GM23248 (cell line): ENCODE results near the gene YAF2.

ENCODE experiments used
- EZH2 ChIP-seq: fragments of 200-600 bp; sonication (generic); IDR thresholded peaks from 2 replicates; pipeline ENCODE4 v1.6.1; 2018; ENCODE audit warnings: antibody characterized with exemption, mild to moderate bottlenecking; ENCODE audit not compliant: insufficient read depth, poor library complexity, severe bottlenecking
- EZH2phosphoT487 ChIP-seq: fragments of 200-600 bp; sonication (generic); IDR thresholded peaks from 2 replicates; pipeline ENCODE4 v1.6.1; 2018; ENCODE audit warnings: antibody characterized with exemption, moderate library complexity, mild to moderate bottlenecking, low read depth; ENCODE audit not compliant: insufficient read depth

DNA sequence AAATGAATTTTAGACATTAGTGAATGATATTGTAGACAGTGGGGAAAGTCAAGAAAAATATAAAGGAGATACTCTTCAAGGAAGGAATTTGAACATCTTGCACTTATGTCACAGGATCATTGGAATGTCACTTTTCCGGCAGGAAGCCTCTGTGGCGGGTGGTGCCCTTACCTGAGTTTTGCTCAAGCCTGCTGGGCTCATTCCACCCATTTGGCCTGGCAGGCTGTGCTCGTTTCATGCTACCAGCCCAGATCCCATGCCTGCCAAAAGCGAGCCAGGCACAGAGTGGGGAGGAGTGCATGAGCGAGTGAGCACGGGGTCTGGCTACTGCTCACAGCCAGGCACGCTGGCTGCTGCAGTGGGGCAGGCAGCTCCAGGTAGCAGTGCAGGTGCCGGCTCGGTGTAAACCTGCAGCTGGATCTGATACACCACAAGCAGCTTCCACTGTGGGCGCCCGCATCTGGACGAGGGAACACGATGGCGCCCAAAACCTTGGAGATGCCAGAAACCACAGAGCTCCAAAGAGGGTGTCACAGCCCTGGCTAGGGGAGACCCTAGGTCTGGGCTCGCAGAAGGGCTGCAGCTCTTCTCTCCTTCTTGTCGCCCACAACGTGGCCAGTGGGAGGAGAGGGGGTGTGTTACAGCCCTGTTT lies 28.7 kb upstream of the YAF2 start:
- no peak for TF ChIP-seq EZH2phosphoT487
- TF ChIP-seq EZH2, result no peak
